Gastrocnemius medialis (tissue), 4 donors: Measurements from ENCODE around the gene AP1S3. TPM values are rescaled to one million over a fixed set of nuclear protein-coding genes. Genes with fewer than 3 reads are reported as not detected.

Experiments used
- ATAC-seq, 2 donors: fragments of 150-250 bp; one replicate each; pipeline ENCODE4 v1.9.1; 2016
- DNase-seq, 2 donors: peaks; one replicate each; pipeline ENCODE4 v3.0.0-alpha.2; 2019
- H3K27ac ChIP-seq, 4 donors: fragments of 200-600 bp; sonication (generic); 1 replicate in 1 of 4; 2 replicates in 3 of 4; pipeline ENCODE4 v1.5.1; 2016 to 2018; ENCODE audit warnings: mild to moderate bottlenecking in 2 of 4, moderate library complexity in 1 of 4
- H3K27me3 ChIP-seq, 3 donors: fragments of 200-600 bp; sonication (generic) in 2 of 3; 1 replicate in 1 of 3; 2 replicates in 2 of 3; pipeline versions ENCODE4 v1.5.1 to v1.6.0; 2016 to 2019; ENCODE audit warnings: mild to moderate bottlenecking in 1 of 3, moderate library complexity in 1 of 3
- H3K36me3 ChIP-seq, 2 donors: fragments of 200-600 bp; sonication (generic) in 1 of 2; one replicate each; pipeline ENCODE4 v1.5.1; 2017 to 2018
- H3K4me1 ChIP-seq, 2 donors: fragments of 200-600 bp; sonication (generic) in 1 of 2; one replicate each; pipeline ENCODE4 v1.5.1; 2016 to 2017; ENCODE audit warnings: mild to moderate bottlenecking in 2 of 2
- H3K4me3 ChIP-seq, 4 donors: fragments of 200-600 bp; sonication (generic) in 3 of 4; 1 replicate in 1 of 4; 2 replicates in 3 of 4; pipeline ENCODE4 v1.5.1; 2016 to 2019; ENCODE audit warnings: mild to moderate bottlenecking in 2 of 4
- H3K9me3 ChIP-seq, 3 donors: fragments of 200-600 bp; sonication (generic) in 2 of 3; 1 replicate in 1 of 3; 2 replicates in 2 of 3; pipeline ENCODE4 v1.5.1; 2016 to 2019
- CTCF ChIP-seq, 5 experiments: fragments of 450-650 bp in 3 of 5; fragments of 200-600 bp in 2 of 5; sonication (generic) in 2 of 5; IDR thresholded peaks in 4 of 5; conservative IDR thresholded peaks in 1 of 5; 1 replicate in 4 of 5; 2 replicates in 1 of 5; pipeline ENCODE4 v1.5.1; 2016 to 2019; ENCODE audit warnings: antibody characterized with exemption in 5 of 5, mild to moderate bottlenecking in 3 of 5, moderate library complexity in 3 of 5
- POLR2A ChIP-seq, 2 donors: fragments of 450-650 bp; IDR thresholded peaks; one replicate each; pipeline ENCODE4 v1.6.1; 2017; ENCODE audit warnings: antibody characterized with exemption in 2 of 2, mild to moderate bottlenecking in 2 of 2, moderate library complexity in 2 of 2
- in situ Hi-C, 4 donors: fragments of 200-750 bp; cut with MboI; loops; one replicate each; pipeline versions ENCODE4 v1.15.0 to v1.8.0; 2017; ENCODE audit warnings: low sequenced_read_pairs in 4 of 4
- intact Hi-C: fragments of 100-400 bp; cut with DNase I; formaldehyde crosslinking; loops from one replicate; pipeline ENCODE4 v1.15.1; 2023; ENCODE audit warnings: low total_unique reads
- total RNA-seq, 4 donors: library from RNA; depleted of rRNA; stranded (reverse); fragments of >200 nt; gene quantifications; one replicate each; pipeline versions ENCODE4 v1.1.0 to v1.2.3, GENCODE V29; 2016

Gene AP1S3
- total RNA-seq, 4 donors from 2014 or later: 0.20 TPM; not detected in 3

- no peaks in the 10 kb centered on the region for H3K4me1 ChIP-seq
- TF ChIP-seq POLR2A (IDR thresholded peaks at IDR 0.05) (no peak), CTCF (IDR thresholded peaks at IDR 0.05 in 4 of 5, conservative IDR thresholded peaks at IDR 0.05 in 1 of 5) (no peak)
- intact Hi-C loops: no loop called here
Measured at GRCh38 chr2:223732346-223732745, 105.0 kb downstream of the AP1S3 start.

GRCh38 chr2:223731503-223731902, 105.9 kb downstream of the AP1S3 start:
- Histone ChIP-seq H3K36me3 (no peaks in the 10 kb centered on the region), H3K4me1 (no peaks in the 10 kb centered on the region), H3K4me3 (no peak overlapping the region), H3K27ac (no peak overlapping the region), H3K27me3 (no peaks in the 10 kb centered on the region), H3K9me3 (no peaks in the 10 kb centered on the region)
- no peak for TF ChIP-seq POLR2A (IDR thresholded peaks at IDR 0.05)
- no peak for TF ChIP-seq CTCF (IDR thresholded peaks at IDR 0.05 in 4 of 5, conservative IDR thresholded peaks at IDR 0.05 in 1 of 5)
- in situ Hi-C loops (no loop called here), intact Hi-C loops (no loop called here)
- no peak for DNase-seq
- ATAC-seq: no peak

More at GRCh38 chr2:223732346-223732745, 105.0 kb downstream of the AP1S3 start:
- DNase-seq (no peak), ATAC-seq (no peak)
- H3K27me3 ChIP-seq: no peaks in the 10 kb centered on the region
- H3K4me3 ChIP-seq: no peak overlapping the region
- H3K9me3 ChIP-seq: no peaks in the 10 kb centered on the region
- H3K36me3 ChIP-seq: no peaks in the 10 kb centered on the region
- in situ Hi-C loops: no loop called here
- no peak overlapping the region for H3K27ac ChIP-seq

GRCh38 chr2:223729781-223730180, 107.6 kb downstream of the AP1S3 start:
- Histone ChIP-seq H3K36me3 (no peaks in the 10 kb centered on the region), H3K4me3 (no peak overlapping the region), H3K9me3 (no peaks in the 10 kb centered on the region), H3K27ac (no peak overlapping the region), H3K4me1 (no peaks in the 10 kb centered on the region), H3K27me3 (no peaks in the 10 kb centered on the region)
- DNase-seq (no peak), ATAC-seq (no peak)
- in situ Hi-C loops (no loop called here), intact Hi-C loops (no loop called here)
- TF ChIP-seq CTCF (IDR thresholded peaks at IDR 0.05 in 4 of 5, conservative IDR thresholded peaks at IDR 0.05 in 1 of 5) (no peak), POLR2A (IDR thresholded peaks at IDR 0.05) (no peak)

GRCh38 chr2:223727562-223727961, 109.8 kb downstream of the AP1S3 start:
- no peaks in the 10 kb centered on the region for H3K36me3 ChIP-seq
- H3K27ac ChIP-seq: no peak overlapping the region
- intact Hi-C loops (no loop called here), in situ Hi-C loops (no loop called here)
- TF ChIP-seq POLR2A (IDR thresholded peaks at IDR 0.05) (no peak), CTCF (IDR thresholded peaks at IDR 0.05 in 4 of 5, conservative IDR thresholded peaks at IDR 0.05 in 1 of 5) (no peak)
- no peaks in the 10 kb centered on the region for H3K27me3 ChIP-seq
- ATAC-seq (no peak), DNase-seq (no peak)
- H3K9me3 ChIP-seq: no peaks in the 10 kb centered on the region
- no peaks in the 10 kb centered on the region for H3K4me1 ChIP-seq
- no peak overlapping the region for H3K4me3 ChIP-seq
